Measurements from ENCODE around the gene STX16.
A peak's percentile ranks its signal among the peaks of the same experiment; 100 is the strongest.

STX16 gene

GRCh38 chr20:58699623-58700107 lies 48.6 kb downstream of the STX16 start:
- DNase-seq: no peak

GRCh38 chr20:58700121-58700821 lies 49.2 kb downstream of the STX16 start:
- peak; percentile 26 to 28 for DNase-seq

- no peak for DNase-seq
These were observed 49.7 kb downstream of the STX16 start for GRCh38 chr20:58700823-58701222.

- DNase-seq: no peak
These were observed 50.5 kb downstream of the STX16 start for GRCh38 chr20:58701431-58702160.

- no peak for DNase-seq
These were observed 51.1 kb downstream of the STX16 start for GRCh38 chr20:58702161-58702510.

- DNase-seq: peak in 1 of 2 experiments; percentile 17
These were observed 52.0 kb downstream of the STX16 start for GRCh38 chr20:58702859-58703648.

- no peak for DNase-seq
These were observed 52.8 kb downstream of the STX16 start for GRCh38 chr20:58703765-58704371.

- no peak for DNase-seq
These were observed 54.3 kb downstream of the STX16 start for GRCh38 chr20:58705208-58705926.

- no peak for DNase-seq
These were observed 55.2 kb downstream of the STX16 start for GRCh38 chr20:58706150-58706892.

- no peak for DNase-seq
These were observed 56.0 kb downstream of the STX16 start for GRCh38 chr20:58706975-58707681.

- no peak for DNase-seq
These were observed 56.7 kb downstream of the STX16 start for GRCh38 chr20:58707770-58708169.

GRCh38 chr20:58708246-58708931 lies 57.3 kb downstream of the STX16 start:
- DNase-seq: no peak

GRCh38 chr20:58709013-58709702 lies 58.1 kb downstream of the STX16 start:
- DNase-seq: no peak

GRCh38 chr20:58709703-58710039 lies 58.6 kb downstream of the STX16 start:
- DNase-seq: no peak

GRCh38 chr20:58710481-58711265 lies 59.6 kb downstream of the STX16 start:
- no peak for DNase-seq

- DNase-seq: no peak
These were observed 60.4 kb downstream of the STX16 start for GRCh38 chr20:58711266-58712051.

- no peak for DNase-seq
These were observed 61.2 kb downstream of the STX16 start for GRCh38 chr20:58712151-58712791.
